Osteocyte (in vitro differentiated cells): ENCODE data around the gene RBM8A. TPM values are rescaled to one million over a fixed set of nuclear protein-coding genes. Genes with fewer than 3 reads are reported as not detected.
A peak's percentile ranks its signal among the peaks of the same experiment; 100 is the strongest.

ENCODE experiments used
- DNase-seq: peaks from one replicate; pipeline ENCODE4 v3.0.0; 2021; ENCODE audit warnings: mixed read lengths; ENCODE audit not compliant: unreplicated experiment; ENCODE audit errors: extremely low spot score
- H3K27ac Mint-ChIP-seq: one replicate; pipeline ENCODE4 v1.8.0; 2021; ENCODE audit warnings: mild to moderate bottlenecking, mixed read lengths; ENCODE audit not compliant: unreplicated experiment
- H3K27me3 Mint-ChIP-seq: one replicate; pipeline ENCODE4 v1.8.0; 2021; ENCODE audit warnings: mixed read lengths; ENCODE audit not compliant: unreplicated experiment
- H3K36me3 Mint-ChIP-seq: one replicate; pipeline ENCODE4 v1.8.0; 2021; ENCODE audit warnings: mixed read lengths; ENCODE audit not compliant: unreplicated experiment
- H3K4me1 Mint-ChIP-seq: one replicate; pipeline ENCODE4 v1.8.0; 2021; ENCODE audit warnings: mixed read lengths; ENCODE audit not compliant: unreplicated experiment
- H3K4me3 Mint-ChIP-seq: one replicate; pipeline ENCODE4 v1.8.0; 2021; ENCODE audit warnings: mild to moderate bottlenecking, moderate library complexity, mixed read lengths; ENCODE audit not compliant: unreplicated experiment
- H3K9me3 Mint-ChIP-seq: one replicate; pipeline ENCODE4 v1.8.0; 2021; ENCODE audit warnings: mixed read lengths; ENCODE audit not compliant: unreplicated experiment
- total RNA-seq: library from RNA; stranded (reverse); gene quantifications from 2 replicates; pipeline ENCODE4 v1.2.1, GENCODE V29; 2021
- TF ChIP-seq, protein P1 (sequence below): fragments of 200-600 bp; sonication (generic); IDR thresholded peaks from 2 replicates; pipeline ENCODE4 v1.5.0; 2021; ENCODE audit warnings: antibody characterized with exemption, mild to moderate bottlenecking, moderate library complexity

Gene RBM8A
- total RNA-seq, 1 donor from 2014 or later, result 114 TPM

DNA sequence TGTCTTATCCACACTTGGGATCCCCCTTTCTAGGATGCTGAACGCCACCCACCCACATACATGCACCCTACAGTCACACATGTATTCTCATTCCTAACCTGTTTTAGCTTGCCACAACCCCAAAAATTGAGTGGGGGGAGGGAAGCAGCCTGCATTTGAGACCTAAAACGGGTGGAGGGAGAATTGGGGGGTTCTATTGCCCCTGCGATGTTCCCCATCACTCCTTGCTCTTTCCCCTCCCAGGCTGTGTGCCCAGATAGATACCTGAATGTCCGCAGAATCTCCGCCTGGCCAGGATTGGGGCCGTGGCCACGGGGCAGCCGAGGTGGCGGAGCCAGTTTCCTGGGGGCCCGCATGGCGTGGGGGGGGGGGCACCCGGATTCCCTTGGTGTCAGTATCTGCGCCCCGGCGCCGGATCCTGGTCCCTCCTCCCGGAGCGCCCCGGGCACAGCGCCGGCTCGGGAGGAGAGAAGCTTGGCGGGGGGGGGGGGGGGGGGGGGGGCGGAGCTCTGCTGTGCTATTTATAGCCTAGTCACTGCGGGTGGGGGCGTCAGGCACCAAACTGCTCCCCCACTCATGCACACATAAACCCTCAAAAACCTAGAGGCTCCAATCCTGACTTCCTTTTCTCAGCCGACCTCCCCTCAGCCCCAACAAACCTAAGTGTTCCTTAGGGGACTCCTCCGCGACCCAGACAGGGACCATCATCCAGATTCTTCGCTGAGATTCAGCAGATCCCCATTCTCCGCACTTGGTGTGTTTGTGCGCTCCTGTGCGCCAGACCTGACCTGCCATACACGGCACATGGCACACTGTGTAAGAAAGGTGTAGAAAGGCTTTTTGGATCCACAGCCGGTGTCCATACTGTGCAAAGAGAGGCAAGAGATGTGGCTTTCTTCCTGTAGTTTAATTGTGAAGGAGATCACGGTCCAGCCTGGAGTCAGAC is 35.1 kb upstream of the RBM8A start:
- TF ChIP-seq, protein P1, sequence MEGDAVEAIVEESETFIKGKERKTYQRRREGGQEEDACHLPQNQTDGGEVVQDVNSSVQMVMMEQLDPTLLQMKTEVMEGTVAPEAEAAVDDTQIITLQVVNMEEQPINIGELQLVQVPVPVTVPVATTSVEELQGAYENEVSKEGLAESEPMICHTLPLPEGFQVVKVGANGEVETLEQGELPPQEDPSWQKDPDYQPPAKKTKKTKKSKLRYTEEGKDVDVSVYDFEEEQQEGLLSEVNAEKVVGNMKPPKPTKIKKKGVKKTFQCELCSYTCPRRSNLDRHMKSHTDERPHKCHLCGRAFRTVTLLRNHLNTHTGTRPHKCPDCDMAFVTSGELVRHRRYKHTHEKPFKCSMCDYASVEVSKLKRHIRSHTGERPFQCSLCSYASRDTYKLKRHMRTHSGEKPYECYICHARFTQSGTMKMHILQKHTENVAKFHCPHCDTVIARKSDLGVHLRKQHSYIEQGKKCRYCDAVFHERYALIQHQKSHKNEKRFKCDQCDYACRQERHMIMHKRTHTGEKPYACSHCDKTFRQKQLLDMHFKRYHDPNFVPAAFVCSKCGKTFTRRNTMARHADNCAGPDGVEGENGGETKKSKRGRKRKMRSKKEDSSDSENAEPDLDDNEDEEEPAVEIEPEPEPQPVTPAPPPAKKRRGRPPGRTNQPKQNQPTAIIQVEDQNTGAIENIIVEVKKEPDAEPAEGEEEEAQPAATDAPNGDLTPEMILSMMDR, result no peak
- Mint-ChIP-seq H3K9me3 (peaks cover 1% of the 10 kb centered on the region), H3K36me3 (no peaks in the 10 kb centered on the region), H3K4me3 (peak overlapping the region; percentile 85), H3K27me3 (no peaks in the 10 kb centered on the region), H3K27ac (peak overlapping the region; percentile 98), H3K4me1 (peaks cover 54% of the 10 kb centered on the region)
- no peak for DNase-seq

DNA sequence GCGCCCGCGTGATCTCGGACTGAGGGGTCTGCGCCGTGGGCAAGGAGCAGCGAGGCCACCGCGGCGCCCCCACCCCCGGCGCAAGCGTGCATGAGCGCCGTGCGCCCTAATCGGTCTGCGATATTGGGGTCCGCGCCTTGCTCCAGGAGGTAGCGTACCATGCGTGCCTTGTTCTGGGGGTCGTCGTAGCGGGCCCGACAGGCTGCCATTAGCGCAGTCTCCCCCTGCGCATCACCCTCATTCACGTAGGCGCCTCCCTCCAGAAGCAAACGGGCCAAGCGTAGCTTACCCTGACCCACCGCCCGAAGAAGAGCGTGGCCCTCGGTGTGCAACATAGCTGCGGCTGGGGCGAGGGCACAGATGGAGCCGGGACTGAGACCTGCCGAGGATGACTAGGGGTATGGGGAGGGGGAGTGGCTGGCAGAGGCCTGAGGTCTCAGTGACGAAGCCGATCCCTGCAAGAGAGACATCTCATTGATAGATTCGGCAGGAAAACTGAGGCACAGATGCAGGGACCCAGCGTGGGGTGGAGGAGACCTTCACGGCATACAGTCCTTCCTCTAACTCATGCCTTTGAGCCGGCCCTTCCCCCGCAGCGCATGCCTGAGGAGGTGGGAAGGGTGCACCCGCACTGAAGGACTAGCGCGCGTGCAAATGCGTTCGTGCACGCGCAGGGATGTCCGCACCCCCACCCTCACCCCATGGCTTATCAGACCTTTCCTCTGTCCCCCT is 34.3 kb upstream of the RBM8A start:
- Mint-ChIP-seq H3K4me1 (peaks cover 58% of the 10 kb centered on the region), H3K27me3 (no peaks in the 10 kb centered on the region), H3K9me3 (no peaks in the 10 kb centered on the region), H3K4me3 (peak overlapping the region; percentile 85), H3K27ac (peak overlapping the region; percentile 28), H3K36me3 (no peaks in the 10 kb centered on the region)
- TF ChIP-seq, protein P1, result no peak
- no peak for DNase-seq

GRCh38 chr1:145961109-145961424 is 33.8 kb upstream of the RBM8A start:
- Mint-ChIP-seq H3K4me1 (peaks cover 62% of the 10 kb centered on the region), H3K36me3 (no peaks in the 10 kb centered on the region), H3K4me3 (peak overlapping the region; percentile 85), H3K9me3 (no peaks in the 10 kb centered on the region), H3K27me3 (no peaks in the 10 kb centered on the region), H3K27ac (peak overlapping the region; percentile 94)
- TF ChIP-seq, protein P1, result no peak
- no peak for DNase-seq

DNA sequence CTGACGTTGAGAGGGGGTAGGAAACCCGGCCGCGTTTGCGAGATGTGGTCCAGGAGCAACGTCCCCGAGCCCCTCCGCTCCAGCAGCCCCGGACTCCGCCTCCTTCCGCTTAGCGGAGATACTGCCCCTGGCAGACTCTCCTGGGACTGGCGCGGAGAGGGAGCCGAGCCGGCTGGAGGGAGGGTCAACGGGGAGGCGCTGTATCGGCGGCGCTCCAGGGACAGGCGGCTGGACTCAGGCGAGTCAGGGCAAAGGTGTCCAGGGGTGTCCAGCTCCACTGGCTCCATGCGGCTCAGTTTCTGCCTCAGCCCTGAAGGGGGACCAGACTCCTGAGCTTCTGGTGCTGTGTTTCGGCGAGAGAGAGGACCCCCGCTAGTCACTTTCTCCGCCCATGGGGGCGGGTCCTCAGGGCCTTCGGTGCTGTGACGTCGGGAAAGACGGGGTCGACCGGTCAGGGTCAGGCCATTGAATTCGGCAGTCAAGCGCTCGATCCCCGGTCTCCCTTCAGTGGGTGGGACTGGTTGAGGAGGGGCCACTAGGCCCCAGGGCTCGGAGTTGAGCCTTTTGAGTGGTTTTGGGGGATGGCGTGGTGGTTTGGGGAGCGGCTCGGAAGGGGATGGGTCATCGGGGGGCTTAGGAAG is 33.3 kb upstream of the RBM8A start:
- TF ChIP-seq, protein P1, result peak; percentile 20
- peak; percentile 89 for DNase-seq
- Mint-ChIP-seq H3K4me3 (peak overlapping the region; percentile 85), H3K36me3 (no peaks in the 10 kb centered on the region), H3K27me3 (no peaks in the 10 kb centered on the region), H3K27ac (peak overlapping the region; percentile 94), H3K4me1 (peaks cover 67% of the 10 kb centered on the region), H3K9me3 (no peaks in the 10 kb centered on the region)
